ENCODE results near the gene GSTT2.
"Not testable (repeated sequence)": the region's sequence is repeated elsewhere in the genome, so short reads cannot be mapped to it uniquely, and the experiment has no call there.

GRCh38 chr22:23986538-23987178 lies 6.7 kb downstream of the GSTT2 start:
- TF ChIP-seq, protein P1, sequence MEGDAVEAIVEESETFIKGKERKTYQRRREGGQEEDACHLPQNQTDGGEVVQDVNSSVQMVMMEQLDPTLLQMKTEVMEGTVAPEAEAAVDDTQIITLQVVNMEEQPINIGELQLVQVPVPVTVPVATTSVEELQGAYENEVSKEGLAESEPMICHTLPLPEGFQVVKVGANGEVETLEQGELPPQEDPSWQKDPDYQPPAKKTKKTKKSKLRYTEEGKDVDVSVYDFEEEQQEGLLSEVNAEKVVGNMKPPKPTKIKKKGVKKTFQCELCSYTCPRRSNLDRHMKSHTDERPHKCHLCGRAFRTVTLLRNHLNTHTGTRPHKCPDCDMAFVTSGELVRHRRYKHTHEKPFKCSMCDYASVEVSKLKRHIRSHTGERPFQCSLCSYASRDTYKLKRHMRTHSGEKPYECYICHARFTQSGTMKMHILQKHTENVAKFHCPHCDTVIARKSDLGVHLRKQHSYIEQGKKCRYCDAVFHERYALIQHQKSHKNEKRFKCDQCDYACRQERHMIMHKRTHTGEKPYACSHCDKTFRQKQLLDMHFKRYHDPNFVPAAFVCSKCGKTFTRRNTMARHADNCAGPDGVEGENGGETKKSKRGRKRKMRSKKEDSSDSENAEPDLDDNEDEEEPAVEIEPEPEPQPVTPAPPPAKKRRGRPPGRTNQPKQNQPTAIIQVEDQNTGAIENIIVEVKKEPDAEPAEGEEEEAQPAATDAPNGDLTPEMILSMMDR (conservative IDR thresholded peaks at IDR 0.05; ENCODE audit: low read depth in 2 of 2), result not testable (repeated sequence)
- TF ChIP-seq ZNF331 (CRISPR knock-in tag; IDR thresholded peaks at IDR 0.05; ENCODE audit: low read depth); REST (IDR thresholded peaks at IDR 0.05; ENCODE audit: unreplicated experiment); EZH2 (IDR thresholded peaks at IDR 0.05; ENCODE audit: low read depth, unreplicated experiment); POLR2AphosphoS5 (IDR thresholded peaks at IDR 0.05; ENCODE audit: low read depth): not testable (repeated sequence)

Data from GM23338 (cell line).